ENCODE data around the gene LRRC8D.

DNA sequence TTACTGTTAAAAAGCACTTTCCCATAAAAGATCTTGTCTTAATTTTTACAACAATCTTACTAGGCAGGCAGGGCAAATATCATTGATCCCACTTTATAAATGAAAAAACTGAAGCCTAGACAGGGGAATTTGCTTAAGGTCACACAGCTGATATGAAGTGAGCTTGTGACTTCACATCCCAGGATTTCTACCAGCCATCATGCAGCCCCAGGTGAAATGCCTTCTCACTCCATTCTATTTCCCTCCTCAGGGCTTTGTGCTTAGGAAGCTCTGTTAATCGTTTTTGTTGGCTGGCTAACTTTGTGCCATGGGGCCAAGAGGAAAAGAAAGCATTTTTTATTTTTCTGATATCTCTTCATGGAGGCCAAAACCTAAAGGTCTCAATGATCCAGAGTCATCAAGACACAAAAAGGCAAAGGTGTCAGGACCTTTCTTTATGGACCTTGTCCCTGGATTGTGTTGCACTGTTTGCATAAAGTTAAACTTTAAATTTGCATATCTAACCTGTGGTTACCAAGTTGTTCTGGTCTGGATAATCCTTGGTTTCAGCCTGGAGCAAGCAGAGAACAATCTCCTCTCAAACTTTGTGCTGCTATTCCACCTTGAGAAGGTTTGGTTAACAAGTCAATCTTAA lies 129.3 kb downstream of the LRRC8D start:
- no peak for TF ChIP-seq POLR2AphosphoS5 (IDR thresholded peaks at IDR 0.05)
- TF ChIP-seq, protein P1, sequence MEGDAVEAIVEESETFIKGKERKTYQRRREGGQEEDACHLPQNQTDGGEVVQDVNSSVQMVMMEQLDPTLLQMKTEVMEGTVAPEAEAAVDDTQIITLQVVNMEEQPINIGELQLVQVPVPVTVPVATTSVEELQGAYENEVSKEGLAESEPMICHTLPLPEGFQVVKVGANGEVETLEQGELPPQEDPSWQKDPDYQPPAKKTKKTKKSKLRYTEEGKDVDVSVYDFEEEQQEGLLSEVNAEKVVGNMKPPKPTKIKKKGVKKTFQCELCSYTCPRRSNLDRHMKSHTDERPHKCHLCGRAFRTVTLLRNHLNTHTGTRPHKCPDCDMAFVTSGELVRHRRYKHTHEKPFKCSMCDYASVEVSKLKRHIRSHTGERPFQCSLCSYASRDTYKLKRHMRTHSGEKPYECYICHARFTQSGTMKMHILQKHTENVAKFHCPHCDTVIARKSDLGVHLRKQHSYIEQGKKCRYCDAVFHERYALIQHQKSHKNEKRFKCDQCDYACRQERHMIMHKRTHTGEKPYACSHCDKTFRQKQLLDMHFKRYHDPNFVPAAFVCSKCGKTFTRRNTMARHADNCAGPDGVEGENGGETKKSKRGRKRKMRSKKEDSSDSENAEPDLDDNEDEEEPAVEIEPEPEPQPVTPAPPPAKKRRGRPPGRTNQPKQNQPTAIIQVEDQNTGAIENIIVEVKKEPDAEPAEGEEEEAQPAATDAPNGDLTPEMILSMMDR (IDR thresholded peaks at IDR 0.05), result no peak
- TF ChIP-seq POLR2A (IDR thresholded peaks at IDR 0.05), result no peak

All from breast epithelium (tissue), 3 donors.